GM15510 (cell line): Measurements from ENCODE around the gene NUDCD3.

ENCODE experiments used
- POLR2A ChIP-seq: IDR thresholded peaks from 3 replicates; pipeline ENCODE4 v1.6.1; 2011; ENCODE audit warnings: borderline replicate concordance; ENCODE audit not compliant: insufficient read length; ENCODE audit errors: extremely low read depth

Gene NUDCD3

GRCh38 chr7:44471436-44471835 is 19.0 kb downstream of the NUDCD3 start:
- TF ChIP-seq POLR2A, result no peak

- TF ChIP-seq POLR2A, result no peak
These were observed 19.7 kb downstream of the NUDCD3 start for GRCh38 chr7:44470628-44471245.

GRCh38 chr7:44470135-44470479 is 20.4 kb downstream of the NUDCD3 start:
- no peak for TF ChIP-seq POLR2A

GRCh38 chr7:44469461-44470134 is 20.9 kb downstream of the NUDCD3 start:
- no peak for TF ChIP-seq POLR2A

- no peak for TF ChIP-seq POLR2A
These were observed 23.3 kb downstream of the NUDCD3 start for GRCh38 chr7:44467217-44467548.

GRCh38 chr7:44466300-44467216 is 23.9 kb downstream of the NUDCD3 start:
- no peak for TF ChIP-seq POLR2A

GRCh38 chr7:44465490-44465889 is 25.0 kb downstream of the NUDCD3 start:
- no peak for TF ChIP-seq POLR2A

GRCh38 chr7:44463169-44463808 is 27.2 kb downstream of the NUDCD3 start:
- TF ChIP-seq POLR2A, result no peak

GRCh38 chr7:44461387-44461786 is 29.1 kb downstream of the NUDCD3 start:
- no peak for TF ChIP-seq POLR2A

GRCh38 chr7:44460325-44460724 is 30.1 kb downstream of the NUDCD3 start:
- TF ChIP-seq POLR2A, result no peak

- TF ChIP-seq POLR2A, result no peak
These were observed 35.3 kb downstream of the NUDCD3 start for GRCh38 chr7:44455155-44455554.

GRCh38 chr7:44454348-44454747 is 36.1 kb downstream of the NUDCD3 start:
- no peak for TF ChIP-seq POLR2A

GRCh38 chr7:44451123-44451522 is 39.3 kb downstream of the NUDCD3 start:
- TF ChIP-seq POLR2A, result no peak

- TF ChIP-seq POLR2A, result no peak
These were observed 40.9 kb downstream of the NUDCD3 start for GRCh38 chr7:44449584-44449928.

- no peak for TF ChIP-seq POLR2A
These were observed 41.4 kb downstream of the NUDCD3 start for GRCh38 chr7:44448922-44449583.
